Measurements from ENCODE around the gene AFG3L2.
"Not testable (repeated sequence)": the region's sequence is repeated elsewhere in the genome, so short reads cannot be mapped to it uniquely, and the experiment has no call there.

- TF ChIP-seq ZBTB33 (IDR thresholded peaks at IDR 0.05); CTCF (IDR thresholded peaks at IDR 0.05; ENCODE audit: low read depth, low read length, missing input control); EGR1 (IDR thresholded peaks at IDR 0.05; ENCODE audit: low read depth in 2 of 2); HNF4A (conservative IDR thresholded peaks at IDR 0.05); NR2F2 (IDR thresholded peaks at IDR 0.05); RXRA (IDR thresholded peaks at IDR 0.05); GABPA (IDR thresholded peaks at IDR 0.05 in 1 of 2, conservative IDR thresholded peaks at IDR 0.05 in 1 of 2); MAX (IDR thresholded peaks at IDR 0.05); HNF4G (IDR thresholded peaks at IDR 0.05); JUND (IDR thresholded peaks at IDR 0.05); YY1 (IDR thresholded peaks at IDR 0.05); RAD21 (IDR thresholded peaks at IDR 0.05); ATF3 (IDR thresholded peaks at IDR 0.05); REST (IDR thresholded peaks at IDR 0.05): not testable (repeated sequence)
Observed at GRCh38 chr18:12378198-12378558, 1.2 kb upstream of the AFG3L2 start.
